Ishikawa (cell line): ENCODE measurements around the gene IPO11.

Experiments used
- CEBPB ChIP-seq: IDR thresholded peaks from 2 replicates; pipeline ENCODE4 v1.6.1; 2012
- CREB1 ChIP-seq: IDR thresholded peaks from 2 replicates; pipeline ENCODE4 v1.6.1; 2012; ENCODE audit warnings: low read depth
- EGR1 ChIP-seq: IDR thresholded peaks from 2 replicates; pipeline ENCODE4 v1.6.1; 2012
- EP300 ChIP-seq: IDR thresholded peaks from 2 replicates; pipeline ENCODE4 v1.6.1; 2012; ENCODE audit warnings: borderline replicate concordance
- FOXM1 ChIP-seq: IDR thresholded peaks from 2 replicates; pipeline ENCODE4 v1.6.1; 2012; ENCODE audit warnings: low read depth, borderline replicate concordance
- NFIC ChIP-seq: IDR thresholded peaks from 2 replicates; pipeline ENCODE4 v1.6.1; 2012
- RAD21 ChIP-seq: IDR thresholded peaks from 2 replicates; pipeline ENCODE4 v1.6.1; 2012; ENCODE audit warnings: low read depth
- TAF1 ChIP-seq: IDR thresholded peaks from 2 replicates; pipeline ENCODE4 v1.6.1; 2012; ENCODE audit warnings: low read depth, mild to moderate bottlenecking
- TCF12 ChIP-seq: IDR thresholded peaks from 2 replicates; pipeline ENCODE4 v1.6.1; 2012; ENCODE audit warnings: low read depth
- TEAD4 ChIP-seq: IDR thresholded peaks from 2 replicates; pipeline ENCODE4 v1.6.1; 2012
- YY1 ChIP-seq: IDR thresholded peaks from 2 replicates; pipeline ENCODE4 v1.6.1; 2012; ENCODE audit warnings: low read depth
- ZBTB7A ChIP-seq: IDR thresholded peaks from 2 replicates; pipeline ENCODE4 v1.6.1; 2012; ENCODE audit warnings: low read depth
- TF ChIP-seq, protein P1 (sequence below): IDR thresholded peaks from 2 replicates; pipeline ENCODE4 v1.6.1; 2012
- TF ChIP-seq, protein P2 (sequence below): IDR thresholded peaks from 2 replicates; pipeline ENCODE4 v1.6.1; 2012; ENCODE audit warnings: low read depth, mild to moderate bottlenecking
- TF ChIP-seq, protein P3 (sequence below): IDR thresholded peaks from 2 replicates; pipeline ENCODE4 v1.6.1; 2012

The IPO11 gene

DNA sequence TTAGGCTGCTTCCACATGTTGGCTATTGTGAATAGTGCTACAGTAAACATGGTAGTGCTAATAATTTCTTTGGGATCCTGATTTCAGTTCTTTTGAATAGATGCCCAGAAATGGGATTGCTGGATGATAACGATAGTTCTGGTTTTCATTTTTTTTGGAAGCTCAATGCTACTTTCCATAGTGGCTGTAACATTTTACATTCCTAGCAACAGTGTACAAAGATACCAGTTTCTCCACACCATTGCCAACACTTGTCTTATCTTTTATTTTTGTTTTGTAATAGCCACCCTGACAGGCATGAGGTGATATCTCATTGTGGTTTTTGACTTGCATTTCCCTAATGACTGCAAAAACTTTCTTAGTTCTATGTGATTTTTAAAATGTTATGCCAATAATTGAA, 97.2 kb downstream of the IPO11 start:
- TF ChIP-seq EGR1 = no peak
- TF ChIP-seq, protein P1, sequence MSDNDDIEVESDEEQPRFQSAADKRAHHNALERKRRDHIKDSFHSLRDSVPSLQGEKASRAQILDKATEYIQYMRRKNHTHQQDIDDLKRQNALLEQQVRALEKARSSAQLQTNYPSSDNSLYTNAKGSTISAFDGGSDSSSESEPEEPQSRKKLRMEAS = no peak
- no peak for TF ChIP-seq CEBPB
- TF ChIP-seq FOXM1 = no peak
- TF ChIP-seq RAD21 = no peak

- TF ChIP-seq, protein P1 = no peak
- TF ChIP-seq FOXM1 = no peak
- TF ChIP-seq RAD21 = no peak
- no peak for TF ChIP-seq TCF12
- no peak for TF ChIP-seq ZBTB7A
- no peak for TF ChIP-seq CREB1
- TF ChIP-seq TAF1 = no peak
- TF ChIP-seq, protein P2, sequence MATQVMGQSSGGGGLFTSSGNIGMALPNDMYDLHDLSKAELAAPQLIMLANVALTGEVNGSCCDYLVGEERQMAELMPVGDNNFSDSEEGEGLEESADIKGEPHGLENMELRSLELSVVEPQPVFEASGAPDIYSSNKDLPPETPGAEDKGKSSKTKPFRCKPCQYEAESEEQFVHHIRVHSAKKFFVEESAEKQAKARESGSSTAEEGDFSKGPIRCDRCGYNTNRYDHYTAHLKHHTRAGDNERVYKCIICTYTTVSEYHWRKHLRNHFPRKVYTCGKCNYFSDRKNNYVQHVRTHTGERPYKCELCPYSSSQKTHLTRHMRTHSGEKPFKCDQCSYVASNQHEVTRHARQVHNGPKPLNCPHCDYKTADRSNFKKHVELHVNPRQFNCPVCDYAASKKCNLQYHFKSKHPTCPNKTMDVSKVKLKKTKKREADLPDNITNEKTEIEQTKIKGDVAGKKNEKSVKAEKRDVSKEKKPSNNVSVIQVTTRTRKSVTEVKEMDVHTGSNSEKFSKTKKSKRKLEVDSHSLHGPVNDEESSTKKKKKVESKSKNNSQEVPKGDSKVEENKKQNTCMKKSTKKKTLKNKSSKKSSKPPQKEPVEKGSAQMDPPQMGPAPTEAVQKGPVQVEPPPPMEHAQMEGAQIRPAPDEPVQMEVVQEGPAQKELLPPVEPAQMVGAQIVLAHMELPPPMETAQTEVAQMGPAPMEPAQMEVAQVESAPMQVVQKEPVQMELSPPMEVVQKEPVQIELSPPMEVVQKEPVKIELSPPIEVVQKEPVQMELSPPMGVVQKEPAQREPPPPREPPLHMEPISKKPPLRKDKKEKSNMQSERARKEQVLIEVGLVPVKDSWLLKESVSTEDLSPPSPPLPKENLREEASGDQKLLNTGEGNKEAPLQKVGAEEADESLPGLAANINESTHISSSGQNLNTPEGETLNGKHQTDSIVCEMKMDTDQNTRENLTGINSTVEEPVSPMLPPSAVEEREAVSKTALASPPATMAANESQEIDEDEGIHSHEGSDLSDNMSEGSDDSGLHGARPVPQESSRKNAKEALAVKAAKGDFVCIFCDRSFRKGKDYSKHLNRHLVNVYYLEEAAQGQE = no peak
- no peak for TF ChIP-seq EP300
- TF ChIP-seq NFIC = no peak
- no peak for TF ChIP-seq EGR1
- TF ChIP-seq, protein P3, sequence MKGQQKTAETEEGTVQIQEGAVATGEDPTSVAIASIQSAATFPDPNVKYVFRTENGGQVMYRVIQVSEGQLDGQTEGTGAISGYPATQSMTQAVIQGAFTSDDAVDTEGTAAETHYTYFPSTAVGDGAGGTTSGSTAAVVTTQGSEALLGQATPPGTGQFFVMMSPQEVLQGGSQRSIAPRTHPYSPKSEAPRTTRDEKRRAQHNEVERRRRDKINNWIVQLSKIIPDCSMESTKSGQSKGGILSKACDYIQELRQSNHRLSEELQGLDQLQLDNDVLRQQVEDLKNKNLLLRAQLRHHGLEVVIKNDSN = no peak
- no peak for TF ChIP-seq YY1
- no peak for TF ChIP-seq CEBPB
- no peak for TF ChIP-seq TEAD4
These were observed 102.1 kb downstream of the IPO11 start for GRCh38 chr5:62514510-62515119.

- no peak for TF ChIP-seq NFIC
- TF ChIP-seq YY1 = no peak
- TF ChIP-seq RAD21 = no peak
- no peak for TF ChIP-seq TEAD4
- TF ChIP-seq, protein P2 = no peak
These were observed 108.8 kb downstream of the IPO11 start for GRCh38 chr5:62521319-62521718.

DNA sequence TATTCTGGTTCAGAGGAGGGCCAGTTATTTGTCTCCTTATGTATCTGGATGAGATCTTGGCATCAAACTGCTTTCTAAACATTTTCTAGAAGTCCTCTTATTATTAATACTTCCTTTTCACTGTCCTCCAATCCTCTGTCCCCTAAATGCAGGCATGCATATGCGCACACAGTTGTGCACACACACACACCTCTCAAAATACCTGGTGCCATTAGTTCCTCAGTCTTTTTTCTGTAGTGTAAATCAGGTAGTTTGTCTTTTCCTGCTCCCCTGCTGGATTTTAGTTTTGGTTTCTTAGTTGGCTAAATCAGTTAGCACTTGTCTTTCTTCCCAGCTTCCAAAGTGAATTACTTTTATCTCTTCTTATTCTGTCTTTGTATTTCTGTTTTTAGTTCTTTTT, 110.2 kb downstream of the IPO11 start:
- TF ChIP-seq CEBPB = no peak
- TF ChIP-seq, protein P1 = no peak
- TF ChIP-seq YY1 = no peak
- no peak for TF ChIP-seq TAF1
- TF ChIP-seq RAD21 = no peak
- no peak for TF ChIP-seq ZBTB7A
- TF ChIP-seq CREB1 = no peak
- TF ChIP-seq TEAD4 = no peak
- TF ChIP-seq, protein P2 = no peak

- no peak for TF ChIP-seq CREB1
- no peak for TF ChIP-seq CEBPB
- no peak for TF ChIP-seq TAF1
These were observed 121.0 kb downstream of the IPO11 start for GRCh38 chr5:62533597-62533996.
